ENCODE measurements around the gene BRAP.

DNA sequence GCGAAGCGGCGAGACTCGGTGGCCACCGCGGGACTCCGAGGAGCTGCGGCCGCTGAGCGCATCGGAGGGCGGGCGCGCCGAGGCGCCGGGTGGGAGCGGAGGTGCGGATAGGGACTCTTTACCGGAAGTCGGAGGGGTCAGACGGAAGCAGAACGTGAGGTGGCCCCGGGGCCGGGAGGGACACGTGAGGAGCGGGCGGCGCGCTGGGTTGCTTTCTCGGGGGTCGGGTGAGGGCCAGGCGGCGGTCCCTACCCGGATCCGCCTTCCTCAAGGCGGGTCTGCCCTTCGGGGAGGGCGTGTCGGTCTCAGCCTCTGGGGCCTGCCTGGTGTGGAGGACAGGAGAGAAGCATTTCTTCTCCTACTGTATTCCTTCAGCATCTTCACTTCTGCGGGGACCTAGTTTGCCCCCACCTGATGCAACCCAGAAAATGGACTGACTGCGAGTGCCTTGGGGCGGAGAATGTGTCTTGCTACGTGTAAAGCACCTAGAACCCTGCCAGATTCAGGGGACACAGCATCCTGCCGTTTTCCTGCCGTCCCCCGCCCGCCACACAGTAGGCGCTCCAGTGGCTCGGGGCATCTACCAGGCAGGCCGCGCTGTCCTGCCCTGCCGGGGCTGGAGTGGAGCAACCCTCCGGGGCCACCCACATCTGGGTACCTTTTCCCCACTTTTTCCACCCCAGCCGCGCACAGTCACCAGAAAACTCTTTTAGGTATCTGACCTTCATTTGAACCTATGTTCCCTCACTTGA, 86.1 kb downstream of the BRAP start:
- TF ChIP-seq, protein P1, sequence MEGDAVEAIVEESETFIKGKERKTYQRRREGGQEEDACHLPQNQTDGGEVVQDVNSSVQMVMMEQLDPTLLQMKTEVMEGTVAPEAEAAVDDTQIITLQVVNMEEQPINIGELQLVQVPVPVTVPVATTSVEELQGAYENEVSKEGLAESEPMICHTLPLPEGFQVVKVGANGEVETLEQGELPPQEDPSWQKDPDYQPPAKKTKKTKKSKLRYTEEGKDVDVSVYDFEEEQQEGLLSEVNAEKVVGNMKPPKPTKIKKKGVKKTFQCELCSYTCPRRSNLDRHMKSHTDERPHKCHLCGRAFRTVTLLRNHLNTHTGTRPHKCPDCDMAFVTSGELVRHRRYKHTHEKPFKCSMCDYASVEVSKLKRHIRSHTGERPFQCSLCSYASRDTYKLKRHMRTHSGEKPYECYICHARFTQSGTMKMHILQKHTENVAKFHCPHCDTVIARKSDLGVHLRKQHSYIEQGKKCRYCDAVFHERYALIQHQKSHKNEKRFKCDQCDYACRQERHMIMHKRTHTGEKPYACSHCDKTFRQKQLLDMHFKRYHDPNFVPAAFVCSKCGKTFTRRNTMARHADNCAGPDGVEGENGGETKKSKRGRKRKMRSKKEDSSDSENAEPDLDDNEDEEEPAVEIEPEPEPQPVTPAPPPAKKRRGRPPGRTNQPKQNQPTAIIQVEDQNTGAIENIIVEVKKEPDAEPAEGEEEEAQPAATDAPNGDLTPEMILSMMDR (IDR thresholded peaks at IDR 0.05; ENCODE audit: low read length), result no peak
- no peak for TF ChIP-seq EZH2 (optimal IDR thresholded peaks at IDR 0.05; ENCODE audit: low read depth, low read length)
